GM18511 (cell line): ENCODE measurements around the gene BDH2.

Source experiments
- ATAC-seq: cut with Tn5 transposase; IDR thresholded peaks from one replicate; pipeline ENCODE4 v1.9.1; 2021; ENCODE audit warnings: mild to moderate bottlenecking, moderate library complexity; ENCODE audit not compliant: unreplicated experiment

The BDH2 gene

GRCh38 chr4:103085555-103086196, 14.0 kb downstream of the BDH2 start:
- no peak for ATAC-seq

- no peak for ATAC-seq
Measured at GRCh38 chr4:103079621-103080020, 20.0 kb downstream of the BDH2 start.

- ATAC-seq: peak; percentile 51
Measured at GRCh38 chr4:103076747-103077347, 22.8 kb downstream of the BDH2 start, which contains the start of gene SLC9B2. Gene SLC9B2, minus strand, starts transcription at chr4:103076761. Its CDS starts 9,211 bp downstream, at chr4:103067550.

- peak; percentile 60 for ATAC-seq
Measured at GRCh38 chr4:103075894-103076746, 23.5 kb downstream of the BDH2 start.

GRCh38 chr4:103075435-103075893, 24.2 kb downstream of the BDH2 start:
- ATAC-seq: no peak

GRCh38 chr4:103074744-103075434, 24.7 kb downstream of the BDH2 start:
- ATAC-seq: peak; percentile 51

- no peak for ATAC-seq
Measured at GRCh38 chr4:103073792-103074438, 25.7 kb downstream of the BDH2 start.

- no peak for ATAC-seq
Measured at GRCh38 chr4:103067841-103068547, 31.6 kb downstream of the BDH2 start.

GRCh38 chr4:103060453-103061148, 39.0 kb downstream of the BDH2 start:
- ATAC-seq: no peak

- no peak for ATAC-seq
Measured at GRCh38 chr4:103054030-103054429, 45.6 kb downstream of the BDH2 start.

GRCh38 chr4:103052779-103053178, 46.9 kb downstream of the BDH2 start:
- no peak for ATAC-seq

GRCh38 chr4:103052145-103052544, 47.5 kb downstream of the BDH2 start:
- no peak for ATAC-seq

GRCh38 chr4:103050736-103051436, 48.7 kb downstream of the BDH2 start:
- ATAC-seq: peak; percentile 37

GRCh38 chr4:103046416-103047290, 53.0 kb downstream of the BDH2 start:
- peak; percentile 98 for ATAC-seq

GRCh38 chr4:103044183-103044582, 55.5 kb downstream of the BDH2 start:
- no peak for ATAC-seq

GRCh38 chr4:103036169-103036568, 63.5 kb downstream of the BDH2 start:
- no peak for ATAC-seq

GRCh38 chr4:103032574-103032973, 67.1 kb downstream of the BDH2 start:
- ATAC-seq: peak; percentile 87

- no peak for ATAC-seq
Measured at GRCh38 chr4:103030791-103031190, 68.8 kb downstream of the BDH2 start.
